Tibial artery (tissue), 4 donors: ENCODE measurements around the gene CDH4.

Source experiments
- DNase-seq, 2 donors: peaks; one replicate each; pipeline ENCODE4 v3.0.0-alpha.2; 2019
- H3K27ac ChIP-seq, 2 donors: fragments of 200-600 bp; sonication (generic) in 1 of 2; 1 replicate in 1 of 2; 2 replicates in 1 of 2; pipeline ENCODE4 v1.5.1; 2018 to 2019; ENCODE audit warnings: mild to moderate bottlenecking in 1 of 2
- H3K27me3 ChIP-seq, 2 donors: fragments of 200-600 bp; sonication (generic) in 1 of 2; one replicate each; pipeline versions ENCODE4 v1.5.1 to v1.6.0; 2016 to 2019
- H3K36me3 ChIP-seq, 3 donors: fragments of 200-600 bp; sonication (generic) in 2 of 3; one replicate each; pipeline ENCODE4 v1.5.1; 2016 to 2019; ENCODE audit warnings: mild to moderate bottlenecking in 2 of 3
- H3K4me1 ChIP-seq, 4 donors: fragments of 200-600 bp; sonication (generic) in 2 of 4; 1 replicate in 3 of 4; 2 replicates in 1 of 4; pipeline ENCODE4 v1.5.1; 2016 to 2019
- H3K4me3 ChIP-seq, 2 donors: fragments of 200-600 bp; sonication (generic) in 1 of 2; 1 replicate in 1 of 2; 2 replicates in 1 of 2; pipeline ENCODE4 v1.5.1; 2018 to 2019; ENCODE audit warnings: mild to moderate bottlenecking in 2 of 2
- H3K9me3 ChIP-seq, 3 donors: fragments of 200-600 bp; sonication (generic) in 1 of 3; one replicate each; pipeline ENCODE4 v1.5.1; 2016 to 2019
- intact Hi-C: fragments of 100-400 bp; cut with DNase I; formaldehyde crosslinking; loops from one replicate; pipeline ENCODE4 v1.15.0; 2023; ENCODE audit warnings: low total_unique reads
- TF ChIP-seq, protein P1 (sequence below), 2 experiments: fragments of 200-600 bp in 1 of 2; fragments of 450-650 bp in 1 of 2; IDR thresholded peaks; one replicate each; pipeline ENCODE4 v1.5.1; 2017 to 2019; ENCODE audit warnings: antibody characterized with exemption in 2 of 2, mild to moderate bottlenecking in 1 of 2, moderate library complexity in 1 of 2

The CDH4 gene

DNA sequence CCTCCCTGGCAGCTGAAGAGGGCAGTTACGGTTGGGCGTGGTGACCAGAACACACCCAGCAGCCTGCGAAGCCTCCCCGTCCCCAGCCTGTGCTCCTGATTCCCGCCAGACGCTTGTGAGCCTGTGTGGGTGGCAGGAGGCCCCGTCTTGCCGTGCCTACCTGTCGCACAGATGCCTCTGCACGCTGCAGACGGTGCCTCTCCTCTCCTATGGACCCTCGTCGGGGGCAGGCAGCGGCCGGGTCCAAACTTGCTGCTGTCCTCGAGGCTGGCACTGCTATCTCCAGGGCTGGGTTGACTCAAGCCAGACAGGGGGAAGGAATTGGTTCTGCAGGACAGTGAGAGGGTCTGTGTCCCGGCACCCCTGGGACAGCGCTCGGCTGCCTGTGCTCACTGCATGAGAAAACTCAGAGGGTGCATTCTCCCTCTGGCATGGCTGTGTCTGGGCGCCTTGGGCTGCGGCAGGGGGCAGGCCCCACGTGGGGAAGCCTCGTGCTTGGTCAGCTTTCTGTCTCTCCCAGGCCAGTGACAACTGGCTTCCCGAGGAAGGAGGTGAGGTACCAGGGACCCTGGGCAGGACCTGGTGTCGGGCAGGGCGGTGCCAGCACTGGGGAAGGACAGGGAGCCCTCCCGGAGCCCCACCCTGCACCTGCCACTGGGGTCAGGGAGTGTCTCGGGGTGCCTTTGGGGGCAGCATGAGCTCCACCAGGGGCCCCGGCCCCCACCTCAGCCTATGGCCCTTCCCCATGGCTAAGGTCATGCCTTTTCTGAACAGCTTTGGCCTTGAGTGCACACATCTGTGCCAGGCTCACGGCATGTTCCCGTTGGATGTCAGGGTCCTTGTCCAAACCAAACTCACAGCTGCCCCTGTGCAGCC is 686.1 kb downstream of the CDH4 start:
- peak; percentile 12 to 57 for DNase-seq
- H3K4me3 ChIP-seq, result no peak overlapping the region
- no peaks in the 10 kb centered on the region for H3K4me1 ChIP-seq
- no peak overlapping the region for H3K27ac ChIP-seq
- no peaks in the 10 kb centered on the region for H3K9me3 ChIP-seq
- no peaks in the 10 kb centered on the region for H3K36me3 ChIP-seq
- intact Hi-C loops, result no loop called here
- TF ChIP-seq, protein P1, sequence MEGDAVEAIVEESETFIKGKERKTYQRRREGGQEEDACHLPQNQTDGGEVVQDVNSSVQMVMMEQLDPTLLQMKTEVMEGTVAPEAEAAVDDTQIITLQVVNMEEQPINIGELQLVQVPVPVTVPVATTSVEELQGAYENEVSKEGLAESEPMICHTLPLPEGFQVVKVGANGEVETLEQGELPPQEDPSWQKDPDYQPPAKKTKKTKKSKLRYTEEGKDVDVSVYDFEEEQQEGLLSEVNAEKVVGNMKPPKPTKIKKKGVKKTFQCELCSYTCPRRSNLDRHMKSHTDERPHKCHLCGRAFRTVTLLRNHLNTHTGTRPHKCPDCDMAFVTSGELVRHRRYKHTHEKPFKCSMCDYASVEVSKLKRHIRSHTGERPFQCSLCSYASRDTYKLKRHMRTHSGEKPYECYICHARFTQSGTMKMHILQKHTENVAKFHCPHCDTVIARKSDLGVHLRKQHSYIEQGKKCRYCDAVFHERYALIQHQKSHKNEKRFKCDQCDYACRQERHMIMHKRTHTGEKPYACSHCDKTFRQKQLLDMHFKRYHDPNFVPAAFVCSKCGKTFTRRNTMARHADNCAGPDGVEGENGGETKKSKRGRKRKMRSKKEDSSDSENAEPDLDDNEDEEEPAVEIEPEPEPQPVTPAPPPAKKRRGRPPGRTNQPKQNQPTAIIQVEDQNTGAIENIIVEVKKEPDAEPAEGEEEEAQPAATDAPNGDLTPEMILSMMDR (IDR thresholded peaks at IDR 0.05), result no peak
- H3K27me3 ChIP-seq, result peaks cover 0 to 35% of the 10 kb centered on the region in 2 donors

DNA sequence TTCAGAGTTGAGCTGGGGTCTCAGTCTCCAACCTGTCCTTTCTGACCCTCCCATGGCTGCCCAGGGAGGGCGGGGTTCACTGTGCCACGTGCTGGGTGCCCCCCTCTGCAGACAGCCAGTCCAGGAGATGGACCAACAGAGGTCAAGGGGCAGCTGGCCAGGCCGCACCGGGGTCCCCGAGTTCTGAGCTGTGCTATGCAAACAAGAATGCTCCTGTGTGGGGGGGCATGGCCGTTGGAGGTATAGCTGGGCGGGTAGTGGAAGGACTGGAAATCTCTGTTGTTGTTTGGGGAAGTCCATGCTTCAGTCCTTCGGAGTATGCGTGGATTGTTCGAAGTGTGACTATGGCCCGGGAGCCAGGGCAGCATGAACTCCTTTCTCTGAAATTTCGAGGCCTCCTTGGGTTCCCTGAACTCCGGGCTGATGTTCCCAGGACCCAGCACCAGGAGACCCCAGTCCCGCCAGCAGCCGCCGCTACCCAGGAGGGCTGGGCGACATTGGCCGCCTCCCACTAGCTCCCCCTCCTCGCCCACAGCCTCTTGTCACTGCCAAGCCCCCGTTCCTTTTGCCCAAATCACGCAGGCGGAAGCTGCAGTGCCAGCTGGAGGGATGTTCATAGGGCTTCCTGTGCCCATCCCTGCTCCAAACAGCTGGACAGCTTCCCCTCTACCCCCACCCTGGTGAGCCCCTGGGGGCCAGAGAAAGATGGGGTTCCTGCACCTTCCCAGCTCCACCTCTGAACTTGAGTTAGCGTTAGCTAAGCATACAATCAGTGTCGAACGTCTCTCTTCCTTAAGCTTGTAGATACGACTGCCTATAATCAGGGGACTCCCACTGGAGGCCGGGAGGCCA is 687.0 kb downstream of the CDH4 start:
- no peak overlapping the region for H3K27ac ChIP-seq
- peak; percentile 14 to 60 for DNase-seq
- H3K4me3 ChIP-seq, result no peak overlapping the region
- H3K36me3 ChIP-seq, result no peaks in the 10 kb centered on the region
- H3K4me1 ChIP-seq, result no peaks in the 10 kb centered on the region
- intact Hi-C loops, result no loop called here
- H3K9me3 ChIP-seq, result no peaks in the 10 kb centered on the region
- TF ChIP-seq, protein P1 (IDR thresholded peaks at IDR 0.05), result no peak
- peaks cover 0 to 29% of the 10 kb centered on the region in 2 donors for H3K27me3 ChIP-seq

DNA sequence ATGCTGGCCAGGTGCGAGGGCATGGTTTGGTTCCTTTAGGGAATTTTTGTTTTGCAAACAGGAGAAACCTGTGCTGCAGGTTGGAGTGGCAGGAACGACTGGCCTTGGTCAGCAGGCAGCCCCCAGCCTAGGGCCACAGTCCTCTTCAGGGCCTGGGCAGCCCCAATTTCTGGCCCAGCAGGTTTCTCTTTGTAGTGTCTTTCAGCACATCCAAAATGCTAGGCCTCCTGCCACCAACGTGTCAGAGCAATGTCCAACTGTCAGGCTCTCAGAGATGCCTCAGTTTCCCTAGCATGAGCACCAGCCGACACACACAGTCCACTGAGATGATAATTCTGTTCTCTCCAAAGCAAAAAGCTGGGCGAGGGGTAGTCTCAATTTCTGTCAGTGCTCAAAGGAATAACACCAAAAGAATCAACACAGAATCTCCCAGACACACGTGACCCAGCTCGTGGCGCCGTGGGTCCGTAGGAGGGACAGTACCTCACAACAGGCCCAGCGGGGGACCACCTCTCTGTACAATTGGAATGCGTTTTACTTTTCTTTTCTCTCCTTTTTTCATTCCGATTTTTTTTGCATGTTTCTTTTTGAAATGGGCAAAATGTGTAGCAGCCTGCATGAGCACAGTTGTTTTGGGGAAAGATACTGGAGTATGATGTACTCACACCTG is 687.8 kb downstream of the CDH4 start:
- intact Hi-C loops, result no loop called here
- TF ChIP-seq, protein P1 (IDR thresholded peaks at IDR 0.05), result no peak
- no peaks in the 10 kb centered on the region for H3K36me3 ChIP-seq

DNA sequence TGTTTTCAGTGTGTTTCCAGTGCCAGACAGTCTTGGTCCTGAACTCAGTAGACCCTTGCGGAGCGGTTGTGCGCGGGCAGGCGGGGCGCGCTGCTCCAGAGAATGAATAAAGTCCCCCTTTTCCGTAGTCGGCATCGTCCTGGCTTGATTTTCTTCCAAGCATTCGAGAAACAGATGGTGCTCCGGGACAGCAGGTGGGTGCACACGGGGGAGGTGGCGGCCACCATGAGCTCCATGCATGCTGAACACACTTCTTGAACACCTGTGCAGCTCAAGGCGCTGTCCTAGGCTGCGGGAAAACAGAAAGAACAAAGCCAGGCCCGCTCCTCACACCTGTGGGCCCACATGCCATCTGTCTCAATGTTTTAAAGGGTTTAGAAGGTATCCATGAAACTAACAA is 688.4 kb downstream of the CDH4 start:
- peak in 1 of 2 donors; percentile 54 for DNase-seq
- Histone ChIP-seq H3K4me1 (no peaks in the 10 kb centered on the region), H3K27ac (no peak overlapping the region), H3K9me3 (no peaks in the 10 kb centered on the region), H3K4me3 (no peak overlapping the region), H3K27me3 (peaks cover 0 to 21% of the 10 kb centered on the region in 2 donors), H3K36me3 (no peaks in the 10 kb centered on the region)
- intact Hi-C loops, result no loop called here
- TF ChIP-seq, protein P1 (IDR thresholded peaks at IDR 0.05), result no peak

More for the DNA sequence above, 687.8 kb downstream of the CDH4 start:
- H3K4me1 ChIP-seq, result no peaks in the 10 kb centered on the region
- peaks cover 0 to 22% of the 10 kb centered on the region in 2 donors for H3K27me3 ChIP-seq
- H3K4me3 ChIP-seq, result no peak overlapping the region
- H3K9me3 ChIP-seq, result no peaks in the 10 kb centered on the region
- DNase-seq, result peak; percentile 5 to 43
- no peak overlapping the region for H3K27ac ChIP-seq

DNA sequence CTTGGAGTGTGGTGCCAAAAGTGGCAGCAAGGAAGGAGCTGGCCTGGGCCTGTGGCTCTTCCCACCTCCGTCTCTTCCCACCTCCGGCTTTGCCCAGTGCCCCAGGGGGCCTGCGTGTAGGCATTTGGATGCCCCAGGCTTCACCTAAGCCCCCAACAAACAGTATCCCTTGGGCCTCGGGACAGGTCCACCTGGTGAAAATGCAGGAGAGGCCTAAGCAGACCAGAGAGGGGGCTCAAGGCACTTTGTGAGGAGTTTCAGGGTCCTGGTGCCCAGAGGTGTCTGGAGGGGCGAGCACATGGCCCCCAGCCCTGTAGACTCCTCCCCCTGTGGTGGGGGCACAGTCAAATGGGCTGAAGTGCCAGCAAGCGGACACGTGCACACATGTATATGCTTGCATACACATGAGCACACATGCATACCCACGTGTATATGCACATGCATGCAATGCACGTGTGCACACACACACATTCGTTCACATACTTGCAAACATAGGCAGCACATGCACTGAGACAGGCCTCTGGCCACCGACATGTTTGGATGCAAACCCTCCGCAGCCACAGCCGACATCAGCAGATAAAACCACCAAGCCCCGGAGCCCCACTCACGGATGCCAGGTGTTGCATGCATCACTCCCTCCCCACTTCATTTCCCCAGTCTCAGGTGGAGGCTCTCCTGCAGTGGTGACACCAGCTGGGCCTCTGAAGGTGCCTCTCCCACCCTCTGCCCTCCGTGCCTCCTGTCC is 689.1 kb downstream of the CDH4 start:
- DNase-seq, result peak; percentile 18 to 56
- H3K27me3 ChIP-seq, result peaks cover 0 to 18% of the 10 kb centered on the region in 2 donors
- TF ChIP-seq, protein P1 (IDR thresholded peaks at IDR 0.05), result no peak
- H3K27ac ChIP-seq, result no peak overlapping the region
- H3K9me3 ChIP-seq, result no peaks in the 10 kb centered on the region
- H3K4me3 ChIP-seq, result no peak overlapping the region
- H3K4me1 ChIP-seq, result no peaks in the 10 kb centered on the region
- intact Hi-C loops, result no loop called here
- H3K36me3 ChIP-seq, result no peaks in the 10 kb centered on the region
